HG02884 (cell line): ENCODE measurements around the gene ST6GALNAC2.
A peak's percentile ranks its signal among the peaks of the same experiment; 100 is the strongest.

ENCODE experiments used
- ATAC-seq: cut with Tn5 transposase; IDR thresholded peaks from one replicate; pipeline ENCODE4 v1.9.1; 2021; ENCODE audit warnings: mild to moderate bottlenecking, moderate library complexity; ENCODE audit not compliant: unreplicated experiment

Gene ST6GALNAC2

GRCh38 chr17:76557368-76558197 is 28.1 kb downstream of the ST6GALNAC2 start:
- peak; percentile 79 for ATAC-seq

GRCh38 chr17:76556765-76557367 is 28.8 kb downstream of the ST6GALNAC2 start:
- no peak for ATAC-seq

GRCh38 chr17:76554131-76554530 is 31.5 kb downstream of the ST6GALNAC2 start:
- ATAC-seq: no peak

GRCh38 chr17:76553178-76553908 is 32.3 kb downstream of the ST6GALNAC2 start:
- no peak for ATAC-seq

GRCh38 chr17:76551685-76552084 is 34.0 kb downstream of the ST6GALNAC2 start:
- no peak for ATAC-seq

- ATAC-seq: no peak
Observed at GRCh38 chr17:76550712-76551615, 34.7 kb downstream of the ST6GALNAC2 start.

GRCh38 chr17:76549539-76549938 is 36.1 kb downstream of the ST6GALNAC2 start:
- ATAC-seq: no peak

GRCh38 chr17:76549215-76549518 is 36.5 kb downstream of the ST6GALNAC2 start:
- no peak for ATAC-seq

GRCh38 chr17:76548378-76549214 is 37.1 kb downstream of the ST6GALNAC2 start:
- ATAC-seq: no peak

GRCh38 chr17:76547642-76548202 is 37.9 kb downstream of the ST6GALNAC2 start:
- ATAC-seq: no peak

- ATAC-seq: no peak
Observed at GRCh38 chr17:76547183-76547641, 38.4 kb downstream of the ST6GALNAC2 start.

- no peak for ATAC-seq
Observed at GRCh38 chr17:76546556-76547182, 39.0 kb downstream of the ST6GALNAC2 start.

GRCh38 chr17:76545918-76546555 is 39.6 kb downstream of the ST6GALNAC2 start:
- ATAC-seq: no peak

- no peak for ATAC-seq
Observed at GRCh38 chr17:76544546-76545365, 40.9 kb downstream of the ST6GALNAC2 start.

- ATAC-seq: no peak
Observed at GRCh38 chr17:76543826-76544545, 41.7 kb downstream of the ST6GALNAC2 start.

- no peak for ATAC-seq
Observed at GRCh38 chr17:76543482-76543825, 42.2 kb downstream of the ST6GALNAC2 start.

- no peak for ATAC-seq
Observed at GRCh38 chr17:76542984-76543383, 42.7 kb downstream of the ST6GALNAC2 start.
